Astrocyte (in vitro differentiated cells and primary cell): Measurements from ENCODE around the gene ARID3C.

Experiments
- EZH2 ChIP-seq: IDR thresholded peaks from 2 replicates; pipeline ENCODE4 v1.6.1; 2012; ENCODE audit warnings: mild to moderate bottlenecking, low read length, inconsistent platforms; ENCODE audit not compliant: insufficient read depth
- TF ChIP-seq, protein P1 (sequence below): IDR thresholded peaks from 2 replicates; pipeline ENCODE4 v1.5.1; 2011; ENCODE audit warnings: low read depth, mild to moderate bottlenecking, inconsistent platforms, low read length, moderate library complexity; ENCODE audit not compliant: insufficient read depth

DNA sequence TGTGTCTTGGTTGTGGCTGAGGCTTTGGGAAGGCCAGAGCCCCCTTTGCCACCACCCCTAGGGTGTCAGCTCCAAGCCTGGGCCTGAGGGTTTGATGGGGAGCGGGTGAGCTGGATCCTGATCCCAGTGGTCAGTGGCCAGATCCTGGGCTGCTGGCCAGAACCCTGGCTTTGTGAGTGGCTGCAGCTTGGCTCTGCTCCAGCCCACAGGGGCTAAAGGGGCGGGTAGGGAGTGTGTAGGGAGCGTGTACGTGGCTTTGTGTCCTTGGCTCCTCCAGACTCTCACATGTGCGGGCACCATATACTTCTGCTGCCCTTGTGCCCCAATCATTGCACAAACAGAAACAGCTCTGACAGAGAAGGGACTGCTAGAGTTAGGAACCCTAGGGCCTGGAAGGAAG lies 21.9 kb upstream of the ARID3C start:
- TF ChIP-seq, protein P1, sequence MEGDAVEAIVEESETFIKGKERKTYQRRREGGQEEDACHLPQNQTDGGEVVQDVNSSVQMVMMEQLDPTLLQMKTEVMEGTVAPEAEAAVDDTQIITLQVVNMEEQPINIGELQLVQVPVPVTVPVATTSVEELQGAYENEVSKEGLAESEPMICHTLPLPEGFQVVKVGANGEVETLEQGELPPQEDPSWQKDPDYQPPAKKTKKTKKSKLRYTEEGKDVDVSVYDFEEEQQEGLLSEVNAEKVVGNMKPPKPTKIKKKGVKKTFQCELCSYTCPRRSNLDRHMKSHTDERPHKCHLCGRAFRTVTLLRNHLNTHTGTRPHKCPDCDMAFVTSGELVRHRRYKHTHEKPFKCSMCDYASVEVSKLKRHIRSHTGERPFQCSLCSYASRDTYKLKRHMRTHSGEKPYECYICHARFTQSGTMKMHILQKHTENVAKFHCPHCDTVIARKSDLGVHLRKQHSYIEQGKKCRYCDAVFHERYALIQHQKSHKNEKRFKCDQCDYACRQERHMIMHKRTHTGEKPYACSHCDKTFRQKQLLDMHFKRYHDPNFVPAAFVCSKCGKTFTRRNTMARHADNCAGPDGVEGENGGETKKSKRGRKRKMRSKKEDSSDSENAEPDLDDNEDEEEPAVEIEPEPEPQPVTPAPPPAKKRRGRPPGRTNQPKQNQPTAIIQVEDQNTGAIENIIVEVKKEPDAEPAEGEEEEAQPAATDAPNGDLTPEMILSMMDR, result no peak
- TF ChIP-seq EZH2, result no peak
